SK-N-DZ (cell line): ENCODE results near the gene TMEM175.

Experiments
- DNase-seq: peaks from one replicate; pipeline ENCODE4 v3.0.0-alpha.2; 2015; ENCODE audit warnings: low spot score

Gene TMEM175

GRCh38 chr4:1002131-1002630, 69.9 kb downstream of the TMEM175 start:
- DNase-seq: no peak

GRCh38 chr4:1002631-1003251, 70.5 kb downstream of the TMEM175 start:
- DNase-seq: no peak

- no peak for DNase-seq
Measured at GRCh38 chr4:1003271-1004070, 71.2 kb downstream of the TMEM175 start.

GRCh38 chr4:1004071-1004418, 71.8 kb downstream of the TMEM175 start:
- no peak for DNase-seq

GRCh38 chr4:1004557-1005485, 72.6 kb downstream of the TMEM175 start:
- no peak for DNase-seq

- no peak for DNase-seq
Measured at GRCh38 chr4:1006856-1007255, 74.6 kb downstream of the TMEM175 start.
